IPS-NIHi7 (cell line): ENCODE data around the gene SIGLEC12.
"Not testable (repeated sequence)": the region's sequence is repeated elsewhere in the genome, so short reads cannot be mapped to it uniquely, and the experiment has no call there.

Source experiments
- DNase-seq: peaks from one replicate; pipeline ENCODE4 v3.0.0; 2012; ENCODE audit warnings: mixed read lengths; ENCODE audit errors: extremely low spot score

The SIGLEC12 gene

DNA sequence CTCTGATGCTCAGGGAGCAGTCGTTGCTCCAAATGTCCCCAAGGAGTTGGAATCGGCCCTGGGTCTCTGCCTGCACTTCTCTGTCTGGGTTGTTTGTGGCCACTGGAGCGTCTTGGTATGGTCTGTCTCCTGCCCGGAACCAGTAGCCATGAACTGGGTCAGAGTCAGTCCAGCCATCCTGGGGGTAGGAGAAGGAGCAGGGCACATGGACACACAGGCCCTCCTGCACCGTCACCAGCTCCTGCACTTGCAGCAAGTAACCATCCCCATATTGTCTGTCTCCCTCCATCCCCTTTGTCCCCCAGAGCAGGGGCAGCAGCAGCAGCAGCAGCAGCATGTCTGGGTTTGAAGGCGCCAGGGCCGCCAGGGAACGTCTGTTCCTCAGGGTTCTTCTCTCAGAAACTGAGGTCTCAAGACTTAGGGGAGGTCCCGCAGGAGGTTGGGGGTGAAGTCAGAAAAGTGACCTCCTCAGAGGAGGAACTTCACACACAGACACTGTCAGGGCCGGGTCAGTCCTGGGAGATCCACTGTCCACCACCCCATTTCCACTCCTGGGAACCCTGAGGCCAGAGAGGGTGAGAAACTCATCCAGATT lies 43.5 kb downstream of the SIGLEC12 start, which contains the start of gene SIGLEC8:
SIGLEC8 (minus strand) TSS at position 404 of the 595 bp plus-strand sequence; CDS start at position 337, 67 bp downstream.
- no peak for DNase-seq

DNA sequence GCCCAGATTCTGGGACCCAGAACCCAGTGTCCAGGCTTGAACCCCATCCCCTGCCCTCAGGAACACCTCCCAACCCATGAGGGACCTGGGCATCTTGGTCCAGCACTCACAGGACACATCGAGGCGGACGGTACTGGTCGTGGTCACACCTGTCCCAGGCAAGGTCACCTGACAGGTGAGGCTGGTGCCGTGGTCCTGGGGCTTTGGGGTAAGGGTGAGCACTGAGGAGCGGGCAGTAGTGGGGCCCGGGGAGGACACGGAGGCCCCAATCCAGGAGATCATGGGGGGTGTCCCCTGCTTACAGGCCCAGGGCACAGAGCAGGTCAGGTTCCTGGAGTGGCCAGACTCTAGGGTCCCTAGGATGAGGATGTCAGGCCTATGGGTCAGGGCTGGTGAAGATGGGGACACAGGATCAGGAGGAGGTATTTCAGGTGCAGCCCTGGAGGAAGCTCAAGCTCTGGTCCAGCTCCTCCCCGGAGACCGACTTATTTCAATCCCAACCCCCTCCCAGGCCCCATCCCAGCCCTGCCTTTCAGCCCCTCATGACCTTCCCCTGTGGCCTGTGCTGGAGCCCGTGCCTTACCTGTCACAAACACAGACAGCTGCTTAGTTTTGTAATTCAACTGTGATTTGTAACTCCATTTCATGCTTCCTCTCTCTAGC lies 44.1 kb downstream of the SIGLEC12 start:
- DNase-seq = no peak

DNA sequence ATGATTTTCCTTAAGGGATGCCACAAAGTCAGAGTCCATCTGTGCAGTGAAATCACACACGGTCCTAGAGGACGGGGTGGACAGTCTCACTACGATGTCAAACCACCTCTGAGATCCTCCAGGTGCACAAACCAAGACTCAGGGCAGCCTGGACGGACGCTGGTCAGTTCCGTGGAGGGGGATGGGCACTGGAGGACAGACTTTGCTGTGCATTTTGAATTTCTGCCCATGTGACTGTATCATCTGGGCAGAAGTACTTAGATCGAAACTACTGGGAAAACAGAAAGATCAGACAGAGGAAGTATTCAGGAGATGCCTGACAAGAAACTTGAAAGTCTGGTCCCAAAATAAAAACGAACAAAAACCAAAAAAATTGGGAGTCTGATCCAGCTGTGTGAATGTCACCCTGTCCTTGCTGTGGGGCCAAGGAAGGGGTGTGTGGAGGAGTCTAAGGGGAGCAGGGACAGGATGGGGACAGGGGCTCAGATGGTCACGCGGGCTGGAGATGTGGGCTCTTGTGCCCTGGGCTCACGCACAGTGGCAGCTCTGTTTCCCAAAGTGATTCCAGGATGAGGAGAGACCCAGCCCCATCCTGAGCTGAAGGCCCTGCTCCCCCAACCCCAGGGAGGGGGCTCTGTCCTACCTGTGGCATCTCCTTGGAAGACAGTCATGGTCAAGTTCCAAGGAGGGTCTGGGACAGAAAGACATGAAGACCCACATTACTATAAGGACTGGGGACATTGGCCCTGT lies 44.9 kb downstream of the SIGLEC12 start:
- no peak for DNase-seq

DNA sequence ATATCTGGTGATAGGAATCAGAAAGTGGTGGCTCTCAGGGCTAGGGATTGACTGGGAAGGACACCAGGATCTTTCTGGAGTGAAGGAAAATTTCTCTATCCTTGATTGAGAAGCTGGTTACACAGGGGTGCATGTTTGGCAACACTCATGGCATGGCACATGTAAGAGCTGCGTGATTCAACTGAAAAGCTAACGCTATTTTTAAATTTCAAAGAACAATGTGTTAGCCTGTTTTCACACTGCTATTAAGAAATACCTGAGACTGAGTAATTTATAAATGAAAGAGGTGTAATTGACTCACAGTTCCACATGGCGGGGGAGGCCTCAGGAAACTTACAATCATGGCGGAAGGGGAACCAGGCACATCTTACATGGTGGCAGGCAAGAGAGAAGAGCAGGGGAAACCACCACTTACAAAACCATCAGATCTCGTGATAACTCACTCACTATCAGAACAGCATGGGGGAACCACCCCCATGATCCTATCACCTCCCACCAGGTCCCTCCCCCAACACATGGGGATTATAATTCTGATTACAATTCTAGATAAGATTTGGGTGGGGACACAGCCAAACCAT lies 50.8 kb downstream of the SIGLEC12 start:
- no peak for DNase-seq

DNA sequence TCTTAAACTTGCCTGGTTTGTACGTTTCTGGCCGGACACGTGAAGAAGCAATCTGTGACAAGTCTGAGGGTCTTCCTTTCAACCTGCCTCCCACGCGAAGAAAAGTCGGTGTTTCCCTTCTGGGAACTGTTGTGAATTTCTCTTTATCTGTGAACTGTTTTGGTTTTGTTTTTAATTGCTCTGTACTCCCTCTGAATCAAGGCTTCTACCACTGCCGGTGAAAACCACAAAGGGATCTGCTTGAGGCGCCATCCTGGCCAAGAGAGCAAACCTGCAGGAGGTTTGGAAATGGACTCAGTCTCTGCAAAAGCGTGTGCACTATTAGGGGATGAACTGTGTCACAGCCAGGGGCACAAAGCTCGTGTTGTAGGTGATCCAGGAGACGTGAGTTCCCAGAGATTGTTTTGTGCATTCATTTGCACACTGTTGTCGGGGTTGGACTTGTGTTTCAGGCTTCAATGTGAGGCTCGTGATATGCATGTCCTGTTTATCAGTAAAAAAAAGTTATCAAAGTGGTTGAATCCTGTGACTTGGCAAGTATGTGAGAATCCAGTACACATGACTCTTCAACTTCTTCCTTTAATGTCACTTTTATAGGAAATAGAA lies 53.1 kb downstream of the SIGLEC12 start:
- DNase-seq = no peak

DNA sequence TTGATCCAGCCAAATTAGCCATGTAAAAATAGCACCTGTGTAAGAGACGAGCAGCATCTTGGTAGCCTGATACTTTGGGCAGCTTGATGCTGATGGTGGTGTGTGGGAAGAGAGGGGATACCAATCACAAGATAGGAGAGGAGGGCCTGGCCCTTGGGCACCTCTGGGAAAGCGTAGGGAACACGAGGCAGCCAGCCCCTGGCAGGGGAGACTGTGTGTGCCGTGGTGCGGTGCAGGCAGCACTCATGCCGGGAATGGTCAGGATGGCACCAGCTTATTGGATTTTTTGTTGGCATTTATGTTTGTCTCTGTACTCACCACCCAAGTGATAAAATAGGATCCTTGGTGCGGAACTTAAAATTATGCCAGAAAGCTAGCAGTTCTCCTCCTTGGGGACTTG lies 53.6 kb downstream of the SIGLEC12 start:
- no peak for DNase-seq

DNA sequence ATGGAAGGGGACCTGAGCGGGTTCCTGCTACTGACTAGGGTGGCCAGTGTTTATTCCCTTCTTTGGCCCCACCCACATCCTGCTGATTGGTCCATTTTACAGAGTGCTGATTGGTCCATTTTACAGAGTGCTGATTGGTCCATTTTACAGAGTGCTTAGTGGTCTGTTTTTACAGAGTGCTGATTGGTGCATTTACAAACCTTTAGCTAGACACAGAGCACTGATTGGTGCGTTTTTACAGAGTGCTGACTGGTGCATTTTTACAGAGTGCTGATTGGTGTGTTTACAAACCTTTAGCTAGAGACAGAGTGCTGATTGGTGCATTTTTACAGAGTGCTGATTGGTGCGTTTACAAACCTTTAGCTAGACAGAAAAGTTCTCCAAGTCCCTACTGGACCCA lies 54.1 kb downstream of the SIGLEC12 start:
- DNase-seq = not testable (repeated sequence)

DNA sequence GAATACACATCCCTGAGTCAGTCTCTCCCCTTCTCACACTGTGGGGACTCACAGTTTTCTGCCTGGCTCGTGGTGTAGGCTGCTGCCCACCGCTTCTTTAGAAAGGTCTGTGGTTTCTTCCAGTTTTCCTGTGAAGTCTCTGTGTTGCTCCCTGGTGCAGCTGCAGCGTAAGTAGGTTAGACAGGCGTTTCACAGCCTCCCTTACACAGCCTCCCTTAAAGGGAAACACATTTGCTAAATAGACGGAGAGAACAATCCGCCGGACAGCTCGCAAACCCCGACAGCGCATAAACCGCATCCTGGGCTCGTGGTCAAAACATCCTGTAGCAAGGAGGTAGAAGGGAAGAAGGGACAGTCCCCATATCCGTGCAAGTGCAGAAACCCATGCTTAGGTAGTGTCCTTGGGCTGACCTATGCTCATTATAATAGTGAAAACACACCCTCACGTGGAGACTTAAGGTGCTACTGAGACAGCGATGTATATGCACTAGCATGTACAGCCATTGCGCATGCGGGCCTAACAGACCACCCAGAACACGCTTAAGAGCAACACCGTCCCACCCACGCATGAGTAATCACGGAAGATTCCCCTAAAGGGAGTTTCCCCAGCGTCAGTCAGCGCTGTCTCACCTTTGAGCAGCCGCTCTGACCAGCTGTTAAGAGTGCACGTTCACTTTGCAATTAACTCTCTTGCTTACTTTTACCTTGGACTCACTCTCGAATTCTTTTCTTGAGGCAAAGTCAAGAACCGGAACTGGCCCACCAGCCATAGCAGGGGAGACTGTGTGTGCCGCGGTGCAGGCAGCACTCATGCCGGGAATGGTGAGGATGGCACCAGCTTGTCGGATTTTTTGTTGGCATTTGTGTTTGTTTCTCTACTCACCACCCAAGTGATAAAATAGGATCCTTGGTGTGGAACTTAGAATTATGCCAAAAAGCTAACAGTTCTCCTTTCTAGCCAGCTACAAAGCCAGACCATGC lies 59.9 kb downstream of the SIGLEC12 start:
- DNase-seq = no peak
